SK-N-SH (cell line): ENCODE data around the gene GRB7. TPM values are rescaled to one million over a fixed set of nuclear protein-coding genes. Genes with fewer than 3 reads are reported as not detected.

ENCODE experiments used
- CTCF ChIA-PET: fragments of 300-600, 350-600 bp; formaldehyde crosslinking; extraction: SDS; loops from one replicate; lab custom pipeline; 2021; lab: Yijun Ruan, JAX
- POLR2A ChIA-PET: fragments of 350-600 bp; sonication (Branson Sonifier 250); formaldehyde crosslinking; extraction: SDS; loops from one replicate; lab custom pipeline; 2020; ENCODE audit warnings: antibody characterized with exemption, inconsistent platforms; lab: Yijun Ruan, JAX
- DNase-seq: peaks from one replicate; pipeline ENCODE4 v3.0.0; 2012
- H2AFZ ChIP-seq: fragments of 200-600 bp; sonication (generic); 2 replicates; pipeline ENCODE4 v1.8.1; 2016; ENCODE audit warnings: antibody characterized with exemption, mild to moderate bottlenecking, low read depth
- H3F3A ChIP-seq: fragments of 200-600 bp; sonication (generic); replicated peaks from 2 replicates; pipeline ENCODE3; 2016; ENCODE audit warnings: antibody characterized with exemption, mild to moderate bottlenecking; ENCODE audit not compliant: insufficient read depth
- H3K27ac ChIP-seq, 2 experiments: fragments of 200-500 bp in 1 of 2; fragments of 200-600 bp in 1 of 2; sonication (Bioruptor generic) in 1 of 2; sonication (generic), shearing (Covaris generic) in 1 of 2; 2 replicates each; pipeline versions ENCODE4 v1.5.1 to v1.6.1; 2014 to 2016; ENCODE audit warnings: low read depth in 2 of 2, inconsistent platforms in 1 of 2, low read length in 1 of 2, mild to moderate bottlenecking in 1 of 2, mixed read lengths in 1 of 2
- H3K27me3 ChIP-seq: fragments of 200-600 bp; sonication (generic), shearing (Covaris generic); 2 replicates; pipeline ENCODE4 v1.6.1; 2016; ENCODE audit warnings: mixed run types; ENCODE audit not compliant: insufficient read depth
- H3K36me3 ChIP-seq, 2 experiments: fragments of 200-500 bp in 1 of 2; fragments of 200-600 bp in 1 of 2; sonication (Bioruptor generic) in 1 of 2; sonication (generic) in 1 of 2; replicated peaks in 1 of 2; 2 replicates each; pipeline versions ENCODE3 to v1.5.1; 2014 to 2016; ENCODE audit warnings: low read length in 1 of 2, mild to moderate bottlenecking in 1 of 2; ENCODE audit not compliant: insufficient read depth in 2 of 2, control insufficient read depth in 1 of 2
- H3K4me1 ChIP-seq, 2 experiments: fragments of 200-500 bp in 1 of 2; fragments of 200-600 bp in 1 of 2; sonication (Bioruptor generic) in 1 of 2; sonication (generic), shearing (Covaris generic) in 1 of 2; 2 replicates each; pipeline versions ENCODE4 v1.5.1 to v1.6.1; 2014 to 2016; ENCODE audit warnings: low read depth in 1 of 2, low read length in 1 of 2, mixed run types in 1 of 2; ENCODE audit not compliant: insufficient read depth in 2 of 2, control insufficient read depth in 1 of 2
- H3K4me2 ChIP-seq: fragments of 200-600 bp; sonication (generic), shearing (Covaris generic); 2 replicates; pipeline ENCODE4 v1.6.1; 2017; ENCODE audit warnings: mixed run types
- H3K4me3 ChIP-seq, 2 experiments: fragments of 200-500 bp in 1 of 2; fragments of 200-600 bp in 1 of 2; sonication (Bioruptor generic) in 1 of 2; sonication (generic), shearing (Covaris generic) in 1 of 2; 2 replicates each; pipeline versions ENCODE4 v1.5.1 to v1.8.1; 2014 to 2016; ENCODE audit warnings: low read depth in 2 of 2, inconsistent platforms in 1 of 2, low read length in 1 of 2, mild to moderate bottlenecking in 1 of 2, mixed read lengths in 1 of 2, moderate library complexity in 1 of 2
- H3K79me2 ChIP-seq: fragments of 200-600 bp; sonication (generic); 2 replicates; pipeline ENCODE4 v1.8.1; 2017; ENCODE audit warnings: mild to moderate bottlenecking; ENCODE audit not compliant: insufficient read depth
- H3K9ac ChIP-seq: fragments of 200-600 bp; sonication (generic); 2 replicates; pipeline ENCODE4 v1.6.1; 2017; ENCODE audit warnings: mixed run types
- H3K9me2 ChIP-seq: fragments of 200-600 bp; sonication (generic); 2 replicates; pipeline ENCODE4 v1.6.1; 2017; ENCODE audit warnings: mixed run types
- H3K9me3 ChIP-seq: fragments of 200-600 bp; sonication (generic); 2 replicates; pipeline ENCODE4 v1.6.1; 2017; ENCODE audit warnings: mixed run types, mild to moderate bottlenecking, moderate library complexity
- H4K20me1 ChIP-seq: fragments of 200-600 bp; sonication (generic); 2 replicates; pipeline ENCODE4 v1.6.1; 2017; ENCODE audit warnings: mild to moderate bottlenecking, mixed run types; ENCODE audit not compliant: insufficient read depth
- EZH2phosphoT487 ChIP-seq: fragments of 200-600 bp; sonication (generic); IDR thresholded peaks from 2 replicates; pipeline ENCODE4 v1.6.1; 2017; ENCODE audit warnings: low read depth, mixed run types, mild to moderate bottlenecking, antibody characterized with exemption, moderate library complexity, borderline replicate concordance
- FOXJ3 ChIP-seq: sonication (generic); formaldehyde crosslinking; IDR thresholded peaks from 2 replicates; pipeline ENCODE4 v1.5.1; 2020; ENCODE audit warnings: mild to moderate bottlenecking, missing genetic modification reagents
- FOXM1 ChIP-seq: IDR thresholded peaks from 2 replicates; pipeline ENCODE4 v1.4.0; 2012; ENCODE audit warnings: low read depth, mild to moderate bottlenecking
- RAD21 ChIP-seq: IDR thresholded peaks from 2 replicates; pipeline ENCODE4 v1.6.1; 2012; ENCODE audit warnings: mild to moderate bottlenecking, low read length
- RCOR1 ChIP-seq: fragments of 150-350 bp; IDR thresholded peaks from 2 replicates; pipeline ENCODE4 v1.6.1; 2017; ENCODE audit warnings: antibody characterized with exemption, low read length
- RFX5 ChIP-seq: IDR thresholded peaks from 2 replicates; pipeline ENCODE4 v1.6.1; 2012; ENCODE audit warnings: mild to moderate bottlenecking, improper control_type of control experiment, low read length
- SMC3 ChIP-seq: IDR thresholded peaks from 2 replicates; pipeline ENCODE4 v1.6.1; 2012; ENCODE audit warnings: low read depth, low read length, improper control_type of control experiment
- TCF12 ChIP-seq: IDR thresholded peaks from 2 replicates; pipeline ENCODE4 v1.4.0; 2012
- WGBS: methylation state at CpG from one replicate; pipeline ENCODE4 v1.1.6; 2017; ENCODE audit warnings: low lambda C conversion rate; 5-methylcytosine and 5-hydroxymethylcytosine counted together
- polyA plus RNA-seq, 3 experiments: library from polyadenylated mRNA; depleted of rRNA; stranded (reverse); fragments of >200 nt; gene quantifications; 2 replicates each; pipeline ENCODE4 v1.2.3, GENCODE V29; 2012
- TF ChIP-seq, protein P1 (sequence below): fragments of 150-350 bp; IDR thresholded peaks from 2 replicates; pipeline ENCODE4 v1.6.1; 2016; ENCODE audit warnings: mild to moderate bottlenecking, low read depth, low read length
- TF ChIP-seq, protein P2 (sequence below): IDR thresholded peaks from 2 replicates; pipeline ENCODE4 v1.6.1; 2012; ENCODE audit warnings: mild to moderate bottlenecking, low read depth, low read length, moderate library complexity
- TF ChIP-seq, protein P3 (sequence below): IDR thresholded peaks from 2 replicates; pipeline ENCODE4; 2012

GRB7 gene
- polyA plus RNA-seq, 1 of the 3 experiments (the other 2 are of a cell fraction): not detected

DNA sequence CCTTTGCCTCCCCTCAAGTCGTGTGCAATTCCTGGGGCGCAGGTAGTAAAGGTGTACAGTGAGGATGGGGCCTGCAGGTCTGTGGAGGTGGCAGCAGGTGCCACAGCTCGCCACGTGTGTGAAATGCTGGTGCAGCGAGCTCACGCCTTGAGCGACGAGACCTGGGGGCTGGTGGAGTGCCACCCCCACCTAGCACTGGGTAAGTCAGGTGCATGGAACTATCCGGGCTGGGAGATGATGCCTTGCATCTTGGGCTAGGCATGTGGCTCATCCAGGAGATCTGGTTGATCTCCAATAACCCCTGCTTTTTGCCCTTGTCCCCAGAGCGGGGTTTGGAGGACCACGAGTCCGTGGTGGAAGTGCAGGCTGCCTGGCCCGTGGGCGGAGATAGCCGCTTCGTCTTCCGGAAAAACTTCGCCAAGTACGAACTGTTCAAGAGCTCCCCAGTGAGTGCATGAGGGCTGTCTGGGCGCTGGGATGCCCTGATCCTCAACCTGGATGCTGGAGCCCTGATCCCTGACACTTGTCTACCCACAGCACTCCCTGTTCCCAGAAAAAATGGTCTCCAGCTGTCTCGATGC is 5.2 kb downstream of the GRB7 start:
- POLR2A ChIA-PET: no interaction called here

DNA sequence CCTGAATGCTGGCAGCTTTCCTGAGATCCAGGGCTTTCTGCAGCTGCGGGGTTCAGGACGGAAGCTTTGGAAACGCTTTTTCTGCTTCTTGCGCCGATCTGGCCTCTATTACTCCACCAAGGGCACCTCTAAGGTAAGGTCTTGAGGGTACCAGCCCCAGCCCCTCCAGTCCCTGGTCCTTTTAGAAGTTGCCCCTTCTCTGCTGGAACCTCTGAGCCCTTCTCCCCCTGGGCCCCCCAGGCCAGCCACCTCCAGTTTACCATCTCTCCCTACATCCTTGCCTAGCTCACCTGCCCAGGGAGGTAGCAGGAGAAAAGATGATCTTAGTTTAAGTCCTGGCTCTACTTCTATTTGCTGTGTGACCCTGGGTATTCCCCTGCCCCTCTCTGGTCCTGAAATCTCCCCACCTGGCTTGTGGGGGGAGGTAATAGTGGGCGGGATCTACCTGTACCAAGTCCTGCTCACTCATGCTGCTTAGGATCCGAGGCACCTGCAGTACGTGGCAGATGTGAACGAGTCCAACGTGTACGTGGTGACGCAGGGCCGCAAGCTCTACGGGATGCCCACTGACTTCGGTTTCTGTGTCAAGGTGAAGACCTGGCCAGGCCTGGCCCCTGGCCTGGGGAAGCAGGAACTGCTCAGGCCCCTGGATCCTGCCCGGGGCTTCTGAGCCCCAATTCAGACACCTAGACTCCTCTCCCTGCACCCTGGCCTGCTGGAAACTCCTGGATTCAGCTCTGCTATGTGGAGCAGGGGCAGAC is 6.5 kb downstream of the GRB7 start:
- WGBS: 68% methylated on average over 13 of the region's 16 CpGs
- no peaks in the 10 kb centered on the region for H3K36me3 ChIP-seq
- CTCF ChIA-PET: interaction anchor here (0.8 to 2.9 kb wide), 5 partner anchors 14 to 123 kb away, joined by 3 to 23 read pairs (median 5); partner anchors contain the start of gene MIEN1

More for the DNA sequence above, 5.2 kb downstream of the GRB7 start:
- H3K9me2 ChIP-seq: no peaks in the 10 kb centered on the region
- CTCF ChIA-PET: interaction anchor here (0.7 to 2.9 kb wide), 5 partner anchors 13 to 167 kb away, joined by 3 to 23 read pairs (median 4); partner anchors contain the start of gene MIEN1
- H3K4me3 ChIP-seq: no peak overlapping the region
- no peaks in the 10 kb centered on the region for H3K36me3 ChIP-seq
- H2AFZ ChIP-seq: no peak overlapping the region
- 0 out of 2 replicates have a peak, but pooled peaks cover 7% of the 10 kb centered on the region for H3K27me3 ChIP-seq
- TF ChIP-seq TCF12 (no peak), RAD21 (no peak), SMC3 (no peak), RCOR1 (no peak), EZH2phosphoT487 (no peak), FOXM1 (no peak), FOXJ3 (CRISPR knock-in tag) (no peak), RFX5 (no peak)
- TF ChIP-seq, protein P1, sequence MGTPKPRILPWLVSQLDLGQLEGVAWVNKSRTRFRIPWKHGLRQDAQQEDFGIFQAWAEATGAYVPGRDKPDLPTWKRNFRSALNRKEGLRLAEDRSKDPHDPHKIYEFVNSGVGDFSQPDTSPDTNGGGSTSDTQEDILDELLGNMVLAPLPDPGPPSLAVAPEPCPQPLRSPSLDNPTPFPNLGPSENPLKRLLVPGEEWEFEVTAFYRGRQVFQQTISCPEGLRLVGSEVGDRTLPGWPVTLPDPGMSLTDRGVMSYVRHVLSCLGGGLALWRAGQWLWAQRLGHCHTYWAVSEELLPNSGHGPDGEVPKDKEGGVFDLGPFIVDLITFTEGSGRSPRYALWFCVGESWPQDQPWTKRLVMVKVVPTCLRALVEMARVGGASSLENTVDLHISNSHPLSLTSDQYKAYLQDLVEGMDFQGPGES: no peak
- TF ChIP-seq, protein P2, sequence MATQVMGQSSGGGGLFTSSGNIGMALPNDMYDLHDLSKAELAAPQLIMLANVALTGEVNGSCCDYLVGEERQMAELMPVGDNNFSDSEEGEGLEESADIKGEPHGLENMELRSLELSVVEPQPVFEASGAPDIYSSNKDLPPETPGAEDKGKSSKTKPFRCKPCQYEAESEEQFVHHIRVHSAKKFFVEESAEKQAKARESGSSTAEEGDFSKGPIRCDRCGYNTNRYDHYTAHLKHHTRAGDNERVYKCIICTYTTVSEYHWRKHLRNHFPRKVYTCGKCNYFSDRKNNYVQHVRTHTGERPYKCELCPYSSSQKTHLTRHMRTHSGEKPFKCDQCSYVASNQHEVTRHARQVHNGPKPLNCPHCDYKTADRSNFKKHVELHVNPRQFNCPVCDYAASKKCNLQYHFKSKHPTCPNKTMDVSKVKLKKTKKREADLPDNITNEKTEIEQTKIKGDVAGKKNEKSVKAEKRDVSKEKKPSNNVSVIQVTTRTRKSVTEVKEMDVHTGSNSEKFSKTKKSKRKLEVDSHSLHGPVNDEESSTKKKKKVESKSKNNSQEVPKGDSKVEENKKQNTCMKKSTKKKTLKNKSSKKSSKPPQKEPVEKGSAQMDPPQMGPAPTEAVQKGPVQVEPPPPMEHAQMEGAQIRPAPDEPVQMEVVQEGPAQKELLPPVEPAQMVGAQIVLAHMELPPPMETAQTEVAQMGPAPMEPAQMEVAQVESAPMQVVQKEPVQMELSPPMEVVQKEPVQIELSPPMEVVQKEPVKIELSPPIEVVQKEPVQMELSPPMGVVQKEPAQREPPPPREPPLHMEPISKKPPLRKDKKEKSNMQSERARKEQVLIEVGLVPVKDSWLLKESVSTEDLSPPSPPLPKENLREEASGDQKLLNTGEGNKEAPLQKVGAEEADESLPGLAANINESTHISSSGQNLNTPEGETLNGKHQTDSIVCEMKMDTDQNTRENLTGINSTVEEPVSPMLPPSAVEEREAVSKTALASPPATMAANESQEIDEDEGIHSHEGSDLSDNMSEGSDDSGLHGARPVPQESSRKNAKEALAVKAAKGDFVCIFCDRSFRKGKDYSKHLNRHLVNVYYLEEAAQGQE: no peak
- TF ChIP-seq, all 33 proteins: peak for 0
- no peaks in the 10 kb centered on the region for H3K9me3 ChIP-seq
- H3K27ac ChIP-seq: no peak overlapping the region
- no peaks in the 10 kb centered on the region for H3K4me1 ChIP-seq
- no peaks in the 10 kb centered on the region for H3K79me2 ChIP-seq
- WGBS: 58% methylated on average over 12 of the region's 21 CpGs
- no peak overlapping the region for H3K9ac ChIP-seq
- H3F3A ChIP-seq: no peaks in the 10 kb centered on the region
- no peak overlapping the region for H3K4me2 ChIP-seq
- H4K20me1 ChIP-seq: no peaks in the 10 kb centered on the region
- no peak for DNase-seq

More for the DNA sequence above, 6.5 kb downstream of the GRB7 start:
- no peaks in the 10 kb centered on the region for H3K79me2 ChIP-seq
- no peak for DNase-seq
- TF ChIP-seq RCOR1 (no peak), SMC3 (no peak)
- TF ChIP-seq, protein P3, sequence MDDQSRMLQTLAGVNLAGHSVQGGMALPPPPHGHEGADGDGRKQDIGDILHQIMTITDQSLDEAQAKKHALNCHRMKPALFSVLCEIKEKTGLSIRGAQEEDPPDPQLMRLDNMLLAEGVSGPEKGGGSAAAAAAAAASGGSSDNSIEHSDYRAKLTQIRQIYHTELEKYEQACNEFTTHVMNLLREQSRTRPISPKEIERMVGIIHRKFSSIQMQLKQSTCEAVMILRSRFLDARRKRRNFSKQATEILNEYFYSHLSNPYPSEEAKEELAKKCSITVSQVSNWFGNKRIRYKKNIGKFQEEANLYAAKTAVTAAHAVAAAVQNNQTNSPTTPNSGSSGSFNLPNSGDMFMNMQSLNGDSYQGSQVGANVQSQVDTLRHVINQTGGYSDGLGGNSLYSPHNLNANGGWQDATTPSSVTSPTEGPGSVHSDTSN: no peak
- TF ChIP-seq, all 33 proteins: peak for 0
- Histone ChIP-seq H3K9me3 (no peaks in the 10 kb centered on the region), H3K4me3 (no peak overlapping the region), H3K27ac (no peak overlapping the region), H2AFZ (no peak overlapping the region), H3K4me1 (no peaks in the 10 kb centered on the region), H3F3A (no peaks in the 10 kb centered on the region), H3K9ac (no peak overlapping the region), H4K20me1 (no peaks in the 10 kb centered on the region), H3K9me2 (no peaks in the 10 kb centered on the region), H3K4me2 (no peak overlapping the region), H3K27me3 (0 out of 2 replicates have a peak, but pooled peaks cover 7% of the 10 kb centered on the region)
- POLR2A ChIA-PET: no interaction called here
